Measurements from ENCODE around the gene ADCK1.
"Not testable (repeated sequence)": the region's sequence is repeated elsewhere in the genome, so short reads cannot be mapped to it uniquely, and the experiment has no call there.

Gene ADCK1

GRCh38 chr14:77866932-77867331 is 67.0 kb downstream of the ADCK1 start:
- DNase-seq = no peak

GRCh38 chr14:77867476-77867875 is 67.6 kb downstream of the ADCK1 start:
- no peak for DNase-seq

- DNase-seq = no peak
These were observed 68.8 kb downstream of the ADCK1 start for GRCh38 chr14:77868552-77869285.

- DNase-seq = no peak
These were observed 69.4 kb downstream of the ADCK1 start for GRCh38 chr14:77869340-77869739.

GRCh38 chr14:77870646-77871045 is 70.7 kb downstream of the ADCK1 start:
- DNase-seq = no peak

GRCh38 chr14:77872152-77872551 is 72.2 kb downstream of the ADCK1 start:
- DNase-seq = no peak

GRCh38 chr14:77872983-77873382 is 73.1 kb downstream of the ADCK1 start:
- no peak for DNase-seq

- no peak for DNase-seq
These were observed 78.9 kb downstream of the ADCK1 start for GRCh38 chr14:77878783-77879182.

GRCh38 chr14:77880056-77880455 is 80.1 kb downstream of the ADCK1 start:
- no peak for DNase-seq

- DNase-seq = peak; percentile 88
These were observed 82.2 kb downstream of the ADCK1 start for GRCh38 chr14:77882098-77882497.

- no peak for DNase-seq
These were observed 82.7 kb downstream of the ADCK1 start for GRCh38 chr14:77882636-77883035.

GRCh38 chr14:77883131-77883846 is 83.4 kb downstream of the ADCK1 start:
- DNase-seq = peak; percentile 75

GRCh38 chr14:77883847-77884238 is 83.9 kb downstream of the ADCK1 start:
- DNase-seq = no peak

GRCh38 chr14:77885367-77885766 is 85.5 kb downstream of the ADCK1 start:
- no peak for DNase-seq

GRCh38 chr14:77886010-77886409 is 86.1 kb downstream of the ADCK1 start:
- DNase-seq = no peak

- not testable (repeated sequence) for DNase-seq
These were observed 89.0 kb downstream of the ADCK1 start for GRCh38 chr14:77888903-77889302.

GRCh38 chr14:77889971-77890442 is 90.1 kb downstream of the ADCK1 start:
- DNase-seq = no peak

GRCh38 chr14:77890873-77891272 is 91.0 kb downstream of the ADCK1 start:
- DNase-seq = no peak

- no peak for DNase-seq
These were observed 92.5 kb downstream of the ADCK1 start for GRCh38 chr14:77892381-77892871.

- no peak for DNase-seq
These were observed 93.1 kb downstream of the ADCK1 start for GRCh38 chr14:77892890-77893484.

- no peak for DNase-seq
These were observed 97.5 kb downstream of the ADCK1 start for GRCh38 chr14:77897374-77897773.

GRCh38 chr14:77902811-77903210 is 102.9 kb downstream of the ADCK1 start:
- no peak for DNase-seq

GRCh38 chr14:77903221-77903620 is 103.3 kb downstream of the ADCK1 start:
- DNase-seq = no peak
